ENCODE measurements around the gene CFDP1.

The CFDP1 gene

DNA sequence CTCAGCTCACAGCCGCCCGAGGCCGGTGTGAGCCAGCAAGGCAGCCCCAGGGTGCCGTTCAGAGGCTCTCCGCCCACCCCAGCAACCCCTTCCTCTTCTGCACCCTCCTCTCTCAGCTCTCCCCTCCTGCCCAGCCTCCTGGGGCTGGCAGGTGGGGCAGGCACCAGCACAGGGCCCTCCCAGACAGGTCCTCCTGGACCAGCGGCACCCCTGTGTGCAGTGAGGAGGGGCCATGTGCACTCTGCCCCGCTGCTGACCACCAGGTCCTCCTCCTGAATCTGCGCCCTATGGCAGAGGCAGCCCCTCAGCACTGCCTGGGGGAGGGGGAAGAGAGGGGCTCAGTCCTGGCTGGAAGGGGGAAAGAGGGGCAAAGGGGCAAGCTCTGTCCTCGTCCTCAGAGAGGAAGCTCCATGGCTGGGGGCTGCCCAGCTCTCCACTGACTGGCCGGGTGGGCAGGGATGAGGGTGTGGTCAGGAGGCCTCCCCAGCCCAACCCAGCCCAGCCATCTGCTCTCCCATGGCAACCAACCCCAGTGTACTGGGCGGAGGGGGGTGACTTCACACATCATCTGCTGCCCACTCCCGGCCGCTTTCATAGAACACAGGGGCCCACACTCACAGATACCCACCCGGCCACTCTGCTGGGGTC lies 176.5 kb downstream of the CFDP1 start:
- TF ChIP-seq EZH2 (IDR thresholded peaks at IDR 0.05; ENCODE audit: borderline replicate concordance, low read depth, low read length, severe bottlenecking): no peak
- TF ChIP-seq, protein P1, sequence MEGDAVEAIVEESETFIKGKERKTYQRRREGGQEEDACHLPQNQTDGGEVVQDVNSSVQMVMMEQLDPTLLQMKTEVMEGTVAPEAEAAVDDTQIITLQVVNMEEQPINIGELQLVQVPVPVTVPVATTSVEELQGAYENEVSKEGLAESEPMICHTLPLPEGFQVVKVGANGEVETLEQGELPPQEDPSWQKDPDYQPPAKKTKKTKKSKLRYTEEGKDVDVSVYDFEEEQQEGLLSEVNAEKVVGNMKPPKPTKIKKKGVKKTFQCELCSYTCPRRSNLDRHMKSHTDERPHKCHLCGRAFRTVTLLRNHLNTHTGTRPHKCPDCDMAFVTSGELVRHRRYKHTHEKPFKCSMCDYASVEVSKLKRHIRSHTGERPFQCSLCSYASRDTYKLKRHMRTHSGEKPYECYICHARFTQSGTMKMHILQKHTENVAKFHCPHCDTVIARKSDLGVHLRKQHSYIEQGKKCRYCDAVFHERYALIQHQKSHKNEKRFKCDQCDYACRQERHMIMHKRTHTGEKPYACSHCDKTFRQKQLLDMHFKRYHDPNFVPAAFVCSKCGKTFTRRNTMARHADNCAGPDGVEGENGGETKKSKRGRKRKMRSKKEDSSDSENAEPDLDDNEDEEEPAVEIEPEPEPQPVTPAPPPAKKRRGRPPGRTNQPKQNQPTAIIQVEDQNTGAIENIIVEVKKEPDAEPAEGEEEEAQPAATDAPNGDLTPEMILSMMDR (IDR thresholded peaks at IDR 0.05; ENCODE audit: borderline replicate concordance, extremely low read depth, low read length, poor library complexity, severe bottlenecking): no peak
- no peak overlapping the region for H3K4me2 ChIP-seq (ENCODE audit: insufficient read depth, low read length)
- no peaks in the 10 kb centered on the region for H3K4me1 ChIP-seq (ENCODE audit: insufficient read depth, low read length)
- no peak overlapping the region for H3K9ac ChIP-seq (ENCODE audit: low read depth, low read length)
- H3K4me3 ChIP-seq (ENCODE audit: low read depth in 1 of 2, low read length in 2 of 2): no peak overlapping the region
- ATAC-seq (ENCODE audit: insufficient read depth, low read depth) (no peak), DNase-seq (no peak)
- no peaks in the 10 kb centered on the region for H3K9me3 ChIP-seq (ENCODE audit: insufficient read depth, low read length, severe bottlenecking)
- H2AFZ ChIP-seq (ENCODE audit: low read depth, low read length): no peak overlapping the region
- H3K27ac ChIP-seq (ENCODE audit: low read length): no peak overlapping the region
- peaks cover 8% of the 10 kb centered on the region; the same call in 1 of the 2 replicates for H4K20me1 ChIP-seq (ENCODE audit: insufficient read depth, low read length)
- H3K79me2 ChIP-seq (ENCODE audit: insufficient read depth, low read length): no peaks in the 10 kb centered on the region
- no peaks in the 10 kb centered on the region for H3K36me3 ChIP-seq (ENCODE audit: insufficient read depth, low read length)
- H3K27me3 ChIP-seq (ENCODE audit: insufficient read depth, low read length, poor library complexity): peaks cover 7% of the 10 kb centered on the region

DNA sequence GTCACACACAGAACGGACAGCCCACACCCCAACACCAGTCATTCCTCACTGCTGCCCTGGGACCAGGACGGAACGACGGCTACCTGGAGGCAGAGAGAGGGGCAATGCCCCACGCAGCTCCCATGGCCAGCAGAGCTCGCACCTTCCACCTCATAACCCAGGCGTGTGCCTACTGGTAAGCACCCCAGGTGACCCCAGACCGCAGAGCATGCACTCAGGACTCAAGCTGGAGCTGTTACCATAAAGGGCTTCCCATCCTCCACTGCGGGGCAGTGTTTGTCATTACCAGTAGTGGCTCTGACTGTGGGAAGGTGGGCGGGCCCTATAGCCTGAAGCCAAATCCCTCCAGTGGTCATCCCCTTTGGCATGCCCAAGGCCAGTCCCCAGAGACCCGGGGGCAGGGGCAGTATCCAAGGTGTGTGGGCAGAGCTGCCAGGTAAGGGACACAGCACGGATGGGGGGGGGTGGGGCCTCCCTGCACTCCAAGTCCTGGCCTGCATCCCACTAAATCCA lies 177.2 kb downstream of the CFDP1 start:
- no peak overlapping the region for H3K27ac ChIP-seq (ENCODE audit: low read length)

DNA sequence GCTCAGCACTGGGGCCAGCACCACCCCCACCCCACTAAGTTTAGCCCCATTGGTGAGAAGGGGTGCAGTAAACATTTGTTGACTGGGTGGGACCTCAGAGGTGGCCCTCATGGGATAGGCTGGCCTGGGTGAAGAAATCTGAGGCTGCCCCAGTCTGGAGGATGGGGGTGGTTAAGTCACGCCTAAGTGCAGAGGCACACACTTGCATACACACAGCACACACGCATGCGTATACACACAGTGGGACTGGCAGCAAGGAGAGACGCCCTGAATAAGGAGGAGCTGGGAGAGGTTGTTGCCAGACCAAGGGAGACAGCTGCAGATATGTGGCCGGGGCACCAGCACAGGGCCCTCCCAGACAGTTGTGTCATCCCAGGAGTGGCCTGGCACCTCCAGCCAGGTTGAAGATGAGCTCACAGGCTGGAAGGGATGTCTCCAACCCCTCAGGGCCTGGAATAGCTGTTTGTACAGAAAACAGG lies 178.9 kb downstream of the CFDP1 start:
- Histone ChIP-seq H4K20me1 (ENCODE audit: insufficient read depth, low read length) (peaks cover 5% of the 10 kb centered on the region; the same call in 1 of the 2 replicates), H3K36me3 (ENCODE audit: insufficient read depth, low read length) (no peaks in the 10 kb centered on the region), H3K9me3 (ENCODE audit: insufficient read depth, low read length, severe bottlenecking) (no peaks in the 10 kb centered on the region), H3K79me2 (ENCODE audit: insufficient read depth, low read length) (no peaks in the 10 kb centered on the region), H3K4me2 (ENCODE audit: insufficient read depth, low read length) (no peak overlapping the region), H3K4me1 (ENCODE audit: insufficient read depth, low read length) (no peaks in the 10 kb centered on the region), H3K4me3 (ENCODE audit: low read depth in 1 of 2, low read length in 2 of 2) (no peak overlapping the region), H3K9ac (ENCODE audit: low read depth, low read length) (no peak overlapping the region), H3K27ac (ENCODE audit: low read length) (no peak overlapping the region), H2AFZ (ENCODE audit: low read depth, low read length) (no peak overlapping the region), H3K27me3 (ENCODE audit: insufficient read depth, low read length, poor library complexity) (peaks cover 7% of the 10 kb centered on the region)
- no peak for TF ChIP-seq EZH2 (IDR thresholded peaks at IDR 0.05; ENCODE audit: borderline replicate concordance, low read depth, low read length, severe bottlenecking)
- TF ChIP-seq, protein P1 (IDR thresholded peaks at IDR 0.05; ENCODE audit: borderline replicate concordance, extremely low read depth, low read length, poor library complexity, severe bottlenecking): no peak
- DNase-seq (no peak), ATAC-seq (ENCODE audit: insufficient read depth, low read depth) (no peak; the same call in 2 of the 3 replicates)

More for the DNA sequence above, 177.2 kb downstream of the CFDP1 start:
- TF ChIP-seq, protein P1 (IDR thresholded peaks at IDR 0.05; ENCODE audit: borderline replicate concordance, extremely low read depth, low read length, poor library complexity, severe bottlenecking): no peak
- TF ChIP-seq EZH2 (IDR thresholded peaks at IDR 0.05; ENCODE audit: borderline replicate concordance, low read depth, low read length, severe bottlenecking): no peak
- H3K27me3 ChIP-seq (ENCODE audit: insufficient read depth, low read length, poor library complexity): peaks cover 7% of the 10 kb centered on the region
- H3K9me3 ChIP-seq (ENCODE audit: insufficient read depth, low read length, severe bottlenecking): no peaks in the 10 kb centered on the region
- no peak overlapping the region for H3K4me2 ChIP-seq (ENCODE audit: insufficient read depth, low read length)
- no peak overlapping the region for H3K9ac ChIP-seq (ENCODE audit: low read depth, low read length)
- H3K36me3 ChIP-seq (ENCODE audit: insufficient read depth, low read length): no peaks in the 10 kb centered on the region
- H4K20me1 ChIP-seq (ENCODE audit: insufficient read depth, low read length): peaks cover 6% of the 10 kb centered on the region; the same call in 1 of the 2 replicates
- no peaks in the 10 kb centered on the region for H3K4me1 ChIP-seq (ENCODE audit: insufficient read depth, low read length)
- DNase-seq (no peak), ATAC-seq (ENCODE audit: insufficient read depth, low read depth) (no peak)
- H3K4me3 ChIP-seq (ENCODE audit: low read depth in 1 of 2, low read length in 2 of 2): no peak overlapping the region
- no peaks in the 10 kb centered on the region for H3K79me2 ChIP-seq (ENCODE audit: insufficient read depth, low read length)
- H2AFZ ChIP-seq (ENCODE audit: low read depth, low read length): no peak overlapping the region
